Esophagus squamous epithelium (tissue), 4 donors: ENCODE results near the gene CCL23.
"Not testable (repeated sequence)": the region's sequence is repeated elsewhere in the genome, so short reads cannot be mapped to it uniquely, and the experiment has no call there.

ENCODE experiments used
- CTCF ChIP-seq, 6 experiments: fragments of 450-650 bp in 4 of 6; fragments of 200-600 bp in 2 of 6; sonication (generic) in 2 of 6; IDR thresholded peaks; one replicate each; pipeline ENCODE4 v1.5.1; 2016 to 2019; ENCODE audit warnings: antibody characterized with exemption in 6 of 6, mild to moderate bottlenecking in 4 of 6, moderate library complexity in 4 of 6
- POLR2A ChIP-seq, 4 donors: fragments of 450-650 bp; IDR thresholded peaks; one replicate each; pipeline ENCODE4 v1.6.1; 2017; ENCODE audit warnings: antibody characterized with exemption in 4 of 4, mild to moderate bottlenecking in 4 of 4, moderate library complexity in 3 of 4

DNA sequence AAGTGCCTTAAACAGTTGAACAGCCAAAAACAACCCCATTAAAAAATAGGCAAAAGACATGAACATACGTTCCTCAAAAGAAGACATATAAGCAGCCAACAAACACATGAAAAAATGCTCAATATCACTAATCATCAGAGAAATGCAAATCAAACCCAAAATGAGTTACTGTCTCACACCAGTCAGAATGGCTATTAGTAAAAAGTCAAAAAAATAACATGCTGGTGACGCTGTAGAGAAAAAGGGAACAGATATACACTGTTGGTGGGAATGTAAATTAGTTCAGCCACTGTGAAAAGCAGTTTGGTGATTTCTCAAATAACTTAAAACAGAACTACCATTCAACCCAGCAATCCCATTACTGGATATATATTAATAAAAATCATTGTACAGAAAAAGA, 22.4 kb downstream of the CCL23 start:
- TF ChIP-seq CTCF, POLR2A (IDR thresholded peaks at IDR 0.05): not testable (repeated sequence)
